ENCODE data around the gene POU6F2.

GRCh38 chr7:39410582-39410981 is 432.9 kb downstream of the POU6F2 start:
- no peak for TF ChIP-seq CTCF (IDR thresholded peaks at IDR 0.05; ENCODE audit: low read length)
- no peak for TF ChIP-seq EZH2phosphoT487 (IDR thresholded peaks at IDR 0.05; ENCODE audit: low read length)
